ENCODE data around the gene CETN2.
A peak's percentile ranks its signal among the peaks of the same experiment; 100 is the strongest.
"Not testable (repeated sequence)": the region's sequence is repeated elsewhere in the genome, so short reads cannot be mapped to it uniquely, and the experiment has no call there.

Gene CETN2

GRCh38 chrX:152842772-152843338, 12.3 kb upstream of the CETN2 start:
- TF ChIP-seq, protein P1, sequence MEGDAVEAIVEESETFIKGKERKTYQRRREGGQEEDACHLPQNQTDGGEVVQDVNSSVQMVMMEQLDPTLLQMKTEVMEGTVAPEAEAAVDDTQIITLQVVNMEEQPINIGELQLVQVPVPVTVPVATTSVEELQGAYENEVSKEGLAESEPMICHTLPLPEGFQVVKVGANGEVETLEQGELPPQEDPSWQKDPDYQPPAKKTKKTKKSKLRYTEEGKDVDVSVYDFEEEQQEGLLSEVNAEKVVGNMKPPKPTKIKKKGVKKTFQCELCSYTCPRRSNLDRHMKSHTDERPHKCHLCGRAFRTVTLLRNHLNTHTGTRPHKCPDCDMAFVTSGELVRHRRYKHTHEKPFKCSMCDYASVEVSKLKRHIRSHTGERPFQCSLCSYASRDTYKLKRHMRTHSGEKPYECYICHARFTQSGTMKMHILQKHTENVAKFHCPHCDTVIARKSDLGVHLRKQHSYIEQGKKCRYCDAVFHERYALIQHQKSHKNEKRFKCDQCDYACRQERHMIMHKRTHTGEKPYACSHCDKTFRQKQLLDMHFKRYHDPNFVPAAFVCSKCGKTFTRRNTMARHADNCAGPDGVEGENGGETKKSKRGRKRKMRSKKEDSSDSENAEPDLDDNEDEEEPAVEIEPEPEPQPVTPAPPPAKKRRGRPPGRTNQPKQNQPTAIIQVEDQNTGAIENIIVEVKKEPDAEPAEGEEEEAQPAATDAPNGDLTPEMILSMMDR (IDR thresholded peaks at IDR 0.05; ENCODE audit: low read depth, low read length, missing control alignments), result no peak
- no peak for DNase-seq
- no peak overlapping the region for H3K4me3 ChIP-seq (ENCODE audit: low read depth, low read length)
- in situ Hi-C loops (cut with HindIII; ENCODE audit: low pct_ligation_motif_present, low sequenced_read_pairs), result no loop called here
- no peaks in the 10 kb centered on the region for H3K27me3 ChIP-seq (replicated peaks)
- H3K27ac ChIP-seq, result no peak overlapping the region
- no peaks in the 10 kb centered on the region for H3K36me3 ChIP-seq (replicated peaks)

- H3K36me3 ChIP-seq (replicated peaks); in situ Hi-C loops (cut with HindIII; ENCODE audit: low pct_ligation_motif_present, low sequenced_read_pairs); H3K4me3 ChIP-seq (ENCODE audit: low read depth, low read length); H3K27ac ChIP-seq; DNase-seq; H3K27me3 ChIP-seq (replicated peaks): not testable (repeated sequence)
Measured at GRCh38 chrX:152835470-152835869, 4.9 kb upstream of the CETN2 start.

GRCh38 chrX:152833378-152833777, 2.8 kb upstream of the CETN2 start:
- no peak overlapping the region for H3K27ac ChIP-seq
- H3K27me3 ChIP-seq (replicated peaks), result no peaks in the 10 kb centered on the region
- no peak for DNase-seq
- in situ Hi-C loops (cut with HindIII; ENCODE audit: low pct_ligation_motif_present, low sequenced_read_pairs), result no loop called here
- H3K4me3 ChIP-seq (ENCODE audit: low read depth, low read length), result no peak overlapping the region
- H3K36me3 ChIP-seq (replicated peaks), result no peaks in the 10 kb centered on the region
- TF ChIP-seq, protein P1 (IDR thresholded peaks at IDR 0.05; ENCODE audit: low read depth, low read length, missing control alignments), result no peak

GRCh38 chrX:152832520-152832919, 2.0 kb upstream of the CETN2 start:
- no peaks in the 10 kb centered on the region for H3K27me3 ChIP-seq (replicated peaks)
- DNase-seq, result no peak
- in situ Hi-C loops (cut with HindIII; ENCODE audit: low pct_ligation_motif_present, low sequenced_read_pairs), result no loop called here
- TF ChIP-seq, protein P1 (IDR thresholded peaks at IDR 0.05; ENCODE audit: low read depth, low read length, missing control alignments), result no peak
- peak overlapping the region; percentile 79 for H3K4me3 ChIP-seq (ENCODE audit: low read depth, low read length)
- no peak overlapping the region for H3K27ac ChIP-seq
- no peaks in the 10 kb centered on the region for H3K36me3 ChIP-seq (replicated peaks)

- Histone ChIP-seq H3K27me3 (replicated peaks) (no peaks in the 10 kb centered on the region), H3K4me3 (ENCODE audit: low read depth, low read length) (peak overlapping the region; percentile 79), H3K27ac (peak overlapping the region; percentile 42), H3K36me3 (replicated peaks) (no peaks in the 10 kb centered on the region)
- in situ Hi-C loops (cut with HindIII; ENCODE audit: low pct_ligation_motif_present, low sequenced_read_pairs), result no loop called here
- TF ChIP-seq, protein P1 (IDR thresholded peaks at IDR 0.05; ENCODE audit: low read depth, low read length, missing control alignments), result no peak
- DNase-seq, result no peak
Measured at GRCh38 chrX:152831391-152831790, 834 bp upstream of the CETN2 start.

DNA sequence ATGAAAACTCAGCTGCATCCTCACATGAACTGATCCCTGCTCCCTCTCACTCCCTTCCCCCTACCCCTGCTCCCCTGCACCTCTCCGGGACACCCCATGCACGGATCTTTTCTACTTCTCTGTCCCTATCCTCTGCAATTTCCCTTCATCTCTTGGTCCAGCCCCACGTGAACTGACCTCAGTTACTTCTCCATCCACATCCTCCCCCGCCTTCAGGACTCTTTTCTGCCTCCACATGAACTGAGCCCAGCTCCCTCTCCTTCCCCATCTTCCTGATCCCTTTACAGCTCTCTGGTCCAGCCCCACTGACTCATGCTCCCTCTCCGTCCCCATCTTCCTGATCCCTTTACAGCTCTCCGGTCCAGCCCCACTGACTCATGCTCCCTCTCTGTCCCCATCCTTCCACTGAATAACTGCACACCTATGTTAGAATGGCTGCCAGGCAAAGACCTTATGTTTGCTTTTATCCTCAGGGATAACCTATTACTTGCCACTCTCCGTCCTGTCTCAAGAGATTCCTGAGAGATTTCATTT, 5.6 kb downstream of the CETN2 start:
- TF ChIP-seq, protein P1 (IDR thresholded peaks at IDR 0.05; ENCODE audit: low read depth, low read length, missing control alignments), result no peak
- Histone ChIP-seq H3K27ac (no peak overlapping the region), H3K27me3 (replicated peaks) (no peaks in the 10 kb centered on the region), H3K4me3 (ENCODE audit: low read depth, low read length) (no peak overlapping the region), H3K36me3 (replicated peaks) (no peaks in the 10 kb centered on the region)
- in situ Hi-C loops (cut with HindIII; ENCODE audit: low pct_ligation_motif_present, low sequenced_read_pairs), result no loop called here
- DNase-seq, result no peak

All from brain microvascular endothelial cell (primary cell).